Fibroblast of pulmonary artery (primary cell): ENCODE measurements around the gene BCL7B.

Experiments
- DNase-seq: peaks from one replicate; pipeline ENCODE4 v3.0.0-alpha.2; 2010; ENCODE audit warnings: low read depth
- H3K4me3 ChIP-seq: replicated peaks from 2 replicates; pipeline ENCODE4 v1.5.1; 2011; ENCODE audit warnings: low read depth, mild to moderate bottlenecking, control low read depth, low read length, moderate library complexity
- TF ChIP-seq, protein P1 (sequence below): IDR thresholded peaks from 2 replicates; pipeline ENCODE4 v1.5.1; 2011; ENCODE audit warnings: mild to moderate bottlenecking, control low read depth, low read length, inconsistent platforms; ENCODE audit errors: missing control alignments

Gene BCL7B

GRCh38 chr7:73520673-73521635, 36.5 kb downstream of the BCL7B start:
- TF ChIP-seq, protein P1, sequence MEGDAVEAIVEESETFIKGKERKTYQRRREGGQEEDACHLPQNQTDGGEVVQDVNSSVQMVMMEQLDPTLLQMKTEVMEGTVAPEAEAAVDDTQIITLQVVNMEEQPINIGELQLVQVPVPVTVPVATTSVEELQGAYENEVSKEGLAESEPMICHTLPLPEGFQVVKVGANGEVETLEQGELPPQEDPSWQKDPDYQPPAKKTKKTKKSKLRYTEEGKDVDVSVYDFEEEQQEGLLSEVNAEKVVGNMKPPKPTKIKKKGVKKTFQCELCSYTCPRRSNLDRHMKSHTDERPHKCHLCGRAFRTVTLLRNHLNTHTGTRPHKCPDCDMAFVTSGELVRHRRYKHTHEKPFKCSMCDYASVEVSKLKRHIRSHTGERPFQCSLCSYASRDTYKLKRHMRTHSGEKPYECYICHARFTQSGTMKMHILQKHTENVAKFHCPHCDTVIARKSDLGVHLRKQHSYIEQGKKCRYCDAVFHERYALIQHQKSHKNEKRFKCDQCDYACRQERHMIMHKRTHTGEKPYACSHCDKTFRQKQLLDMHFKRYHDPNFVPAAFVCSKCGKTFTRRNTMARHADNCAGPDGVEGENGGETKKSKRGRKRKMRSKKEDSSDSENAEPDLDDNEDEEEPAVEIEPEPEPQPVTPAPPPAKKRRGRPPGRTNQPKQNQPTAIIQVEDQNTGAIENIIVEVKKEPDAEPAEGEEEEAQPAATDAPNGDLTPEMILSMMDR, result no peak
- H3K4me3 ChIP-seq, result peak overlapping the region; percentile 67
- DNase-seq, result peak; percentile 41

DNA sequence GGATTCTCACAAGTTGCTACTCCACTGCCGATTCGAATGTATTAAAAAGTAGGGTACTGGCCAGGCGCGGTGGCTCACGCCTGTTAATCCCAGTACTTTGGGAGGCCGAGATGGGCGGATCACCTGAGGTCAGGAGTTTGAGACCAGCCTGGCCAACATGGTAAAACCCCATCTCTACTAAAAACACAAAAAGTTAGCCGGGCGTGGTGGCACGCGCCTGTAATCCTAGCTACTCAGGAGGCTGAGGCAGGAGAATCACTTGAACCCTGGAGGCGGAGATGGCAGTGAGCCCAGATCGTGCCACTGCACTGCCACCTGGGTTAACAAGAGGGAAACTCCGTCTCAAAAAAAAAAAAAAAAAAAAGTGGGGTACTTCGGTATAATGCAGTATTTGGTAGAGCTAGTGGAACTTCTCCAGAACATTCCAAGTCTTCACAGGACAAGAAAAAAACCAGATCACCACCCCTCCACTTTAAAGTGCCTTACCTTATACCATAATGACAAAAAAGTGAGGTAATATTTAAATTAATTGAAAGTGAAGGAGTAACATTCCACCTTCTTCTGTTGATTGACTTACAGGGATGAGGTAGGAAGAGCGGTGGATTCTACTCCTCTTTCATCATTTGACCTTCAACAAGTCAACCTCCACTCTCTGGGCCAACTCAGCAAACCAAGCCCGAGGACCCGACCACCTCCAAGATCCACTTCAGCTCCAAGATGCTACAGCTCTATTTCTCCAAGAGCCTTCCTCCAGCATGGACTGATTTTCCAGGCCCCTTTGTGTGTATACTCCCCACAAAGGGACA, 37.4 kb downstream of the BCL7B start:
- DNase-seq, result no peak
- H3K4me3 ChIP-seq, result peak overlapping the region; percentile 67
- TF ChIP-seq, protein P1, result no peak

DNA sequence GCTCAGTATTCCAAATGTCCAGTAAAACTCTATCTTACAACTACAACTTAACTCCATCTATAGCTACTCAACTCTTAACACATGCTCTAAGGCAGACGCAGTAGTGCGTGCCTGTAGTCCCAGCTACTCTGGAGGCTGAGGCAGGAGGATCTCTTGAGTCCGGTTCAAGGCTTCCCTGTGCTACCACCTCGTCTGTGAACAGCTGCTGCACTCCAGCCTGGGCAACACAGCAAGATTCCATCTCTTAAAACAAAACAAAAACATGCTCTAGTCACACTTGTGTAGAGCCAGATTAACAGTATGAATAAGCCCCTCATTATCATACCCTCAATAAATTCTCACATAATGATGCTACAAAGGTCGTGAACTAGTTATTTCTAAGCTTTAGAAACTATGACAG, 39.0 kb downstream of the BCL7B start:
- H3K4me3 ChIP-seq, result peak overlapping the region; percentile 1
- DNase-seq, result no peak
- TF ChIP-seq, protein P1, result no peak

- H3K4me3 ChIP-seq, result no peak overlapping the region
- DNase-seq, result no peak
- TF ChIP-seq, protein P1, result no peak
Observed at GRCh38 chr7:73517241-73517995, 40.1 kb downstream of the BCL7B start.

- DNase-seq, result no peak
- TF ChIP-seq, protein P1, result no peak
- no peak overlapping the region for H3K4me3 ChIP-seq
Observed at GRCh38 chr7:73515178-73515577, 42.3 kb downstream of the BCL7B start.

DNA sequence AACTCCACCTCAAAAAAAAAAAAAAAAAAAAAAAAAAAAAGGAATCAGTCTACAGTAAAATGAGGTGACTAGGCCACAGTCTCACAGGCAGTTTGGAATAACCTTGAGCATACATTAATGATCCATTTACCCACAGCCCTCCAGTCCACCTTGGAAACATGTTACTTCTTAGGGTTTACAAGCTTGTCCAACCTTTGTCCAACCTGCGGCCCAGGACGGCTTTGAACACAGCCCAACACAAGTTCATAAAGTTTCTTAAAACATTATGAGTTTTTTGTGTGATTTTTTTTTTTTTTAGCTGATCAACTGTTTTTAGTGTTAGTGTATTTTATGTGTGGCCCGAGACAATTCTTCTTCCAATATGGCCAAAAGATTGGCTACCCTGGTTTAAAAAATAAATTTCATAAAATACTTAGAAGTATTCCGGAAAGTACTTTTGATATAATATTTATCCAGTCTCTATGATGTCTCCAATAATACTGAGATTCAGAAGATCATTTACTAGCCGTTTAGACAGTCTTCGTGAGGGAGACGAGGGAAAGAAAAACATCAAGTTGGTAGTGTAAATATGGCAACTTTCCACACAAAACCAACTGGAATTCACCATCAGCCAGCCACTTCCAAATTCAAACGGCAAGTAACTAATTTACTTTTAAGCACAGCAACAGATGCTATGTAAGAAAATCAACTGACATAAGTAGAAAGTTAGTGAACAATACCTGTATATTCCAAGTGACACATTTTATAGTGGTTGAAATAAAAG, 45.3 kb downstream of the BCL7B start:
- TF ChIP-seq, protein P1, result no peak
- no peak overlapping the region for H3K4me3 ChIP-seq
- DNase-seq, result no peak
